MG63 (cell line): Measurements from ENCODE around the gene NTN1. TPM values are rescaled to one million over a fixed set of nuclear protein-coding genes. Genes with fewer than 3 reads are reported as not detected.

Source experiments
- DNase-seq: peaks from one replicate; pipeline ENCODE4 v3.0.0-alpha.2; 2020
- H3K27me3 ChIP-seq: fragments of 250-450 bp; sonication (Bioruptor Pico); 2 replicates; pipeline ENCODE4 v1.5.1; 2020; ENCODE audit warnings: mild to moderate bottlenecking, moderate library complexity
- H3K36me3 ChIP-seq: fragments of 250-450 bp; sonication (Bioruptor Pico); 2 replicates; pipeline ENCODE4 v1.5.1; 2020; ENCODE audit warnings: mild to moderate bottlenecking, moderate library complexity
- H3K4me3 ChIP-seq: fragments of 250-450 bp; sonication (Bioruptor Pico); 2 replicates; pipeline ENCODE4 v1.5.1; 2020; ENCODE audit warnings: mild to moderate bottlenecking, moderate library complexity
- H3K9me3 ChIP-seq: fragments of 250-450 bp; sonication (Bioruptor Pico); 2 replicates; pipeline ENCODE4 v1.5.1; 2020; ENCODE audit warnings: mild to moderate bottlenecking, moderate library complexity
- total RNA-seq: library from RNA; depleted of rRNA; stranded (reverse); fragments of >200 nt; shearing (Covaris generic); gene quantifications from 2 replicates; pipeline ENCODE4 v1.2.3, GENCODE V29; 2014; ENCODE audit warnings: low replicate concordance

NTN1 gene
- total RNA-seq, 1 experiment from 2014 or later: 0.79 TPM

DNA sequence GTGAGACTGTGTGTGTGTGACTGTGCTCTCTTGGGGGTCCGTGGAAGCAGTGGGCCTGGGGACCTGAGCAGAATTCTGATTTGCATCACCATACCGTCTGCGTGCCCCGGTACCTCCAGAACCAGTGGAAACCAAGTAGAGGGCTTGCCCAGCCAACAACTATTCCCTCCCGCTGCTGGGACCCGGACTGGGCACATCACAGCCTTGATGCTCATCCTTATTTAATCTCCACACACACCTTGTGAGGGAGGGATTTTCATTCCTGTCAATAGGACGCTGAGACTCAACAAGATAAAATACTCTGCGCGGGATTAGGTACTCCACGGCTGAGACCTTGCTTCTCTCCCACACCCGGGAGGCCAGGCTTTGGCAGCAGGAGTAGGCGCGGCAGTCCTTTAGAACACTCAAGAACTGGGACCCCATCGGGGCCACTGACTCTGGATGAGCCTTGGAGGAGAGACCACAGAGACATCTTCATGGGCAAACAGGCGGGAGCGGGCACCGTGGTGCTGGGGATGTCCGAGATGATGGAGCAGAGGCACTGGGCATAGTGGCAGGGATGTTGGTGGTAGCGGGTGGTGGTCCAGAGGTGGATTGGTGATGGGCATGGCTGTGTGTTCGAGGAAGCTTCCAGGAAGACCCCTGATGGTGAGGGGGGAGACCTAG lies 208.0 kb downstream of the NTN1 start:
- Histone ChIP-seq H3K4me3 (no peak overlapping the region), H3K36me3 (no peaks in the 10 kb centered on the region; the same call in 1 of the 2 replicates), H3K27me3 (no peaks in the 10 kb centered on the region), H3K9me3 (no peaks in the 10 kb centered on the region)
- no peak for DNase-seq

DNA sequence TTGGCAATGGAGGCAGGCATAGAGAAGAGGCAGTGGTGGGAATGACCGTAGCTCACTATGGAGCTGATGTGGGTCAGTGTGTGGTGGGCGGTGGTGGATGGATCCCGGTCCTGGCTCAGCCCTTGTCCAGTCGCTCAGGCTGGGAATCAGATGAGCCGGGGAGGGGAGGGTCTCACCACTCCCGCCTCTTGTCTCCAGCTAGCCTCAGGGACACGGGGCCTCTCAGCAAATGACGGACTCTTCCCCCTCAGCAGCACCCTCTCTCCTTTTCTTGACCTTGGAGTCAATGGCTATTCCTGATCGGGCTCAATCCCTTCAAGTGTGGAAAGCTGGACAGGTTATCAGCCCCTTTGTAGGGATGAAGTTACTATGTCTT lies 208.5 kb downstream of the NTN1 start:
- Histone ChIP-seq H3K9me3 (no peaks in the 10 kb centered on the region), H3K4me3 (no peak overlapping the region), H3K27me3 (no peaks in the 10 kb centered on the region), H3K36me3 (no peaks in the 10 kb centered on the region; the same call in 1 of the 2 replicates)
- no peak for DNase-seq

DNA sequence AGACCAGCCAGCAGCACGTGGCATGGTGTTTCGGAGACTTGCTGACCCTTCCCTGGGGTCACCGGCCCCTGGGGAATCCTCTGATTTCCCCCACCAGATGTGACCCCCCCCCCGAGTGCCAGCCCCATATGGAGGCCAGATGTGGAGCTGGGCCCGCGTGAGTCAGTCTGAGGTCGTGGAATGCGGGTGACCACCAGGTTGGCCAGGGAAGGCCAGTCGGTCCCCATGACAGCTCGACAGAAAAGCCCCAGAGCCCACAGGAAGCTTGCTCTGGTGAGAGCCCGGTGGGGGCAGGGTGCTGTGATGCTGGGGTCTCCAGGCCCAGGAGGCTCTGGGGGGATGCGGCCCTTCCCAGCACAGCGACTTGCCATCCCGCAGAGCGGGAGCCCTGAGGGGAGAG lies 209.0 kb downstream of the NTN1 start:
- Histone ChIP-seq H3K9me3 (no peaks in the 10 kb centered on the region; the same call in 1 of the 2 replicates), H3K36me3 (no peaks in the 10 kb centered on the region; the same call in 1 of the 2 replicates), H3K27me3 (no peaks in the 10 kb centered on the region), H3K4me3 (no peak overlapping the region)
- peak; percentile 54 for DNase-seq

DNA sequence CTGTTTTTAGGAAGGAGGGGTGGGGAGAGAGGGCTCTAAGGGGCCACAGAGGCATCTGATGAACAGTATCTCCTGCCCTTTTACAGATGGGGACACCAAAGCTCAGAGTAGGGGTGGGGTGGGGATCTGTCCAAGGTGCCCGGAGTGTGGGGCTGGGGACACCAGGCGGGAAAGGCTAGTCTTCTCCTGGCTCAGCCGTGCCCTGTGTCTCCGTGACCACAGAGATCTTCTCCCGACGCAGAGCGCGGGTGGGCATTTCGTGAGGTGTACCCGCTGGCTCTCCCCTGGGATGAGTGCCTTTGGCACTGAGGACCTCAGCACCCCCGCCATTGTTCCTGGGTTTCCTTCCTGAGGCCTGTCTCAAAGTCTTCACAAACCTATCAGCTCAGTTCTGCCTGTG lies 209.6 kb downstream of the NTN1 start:
- H3K4me3 ChIP-seq: no peak overlapping the region
- no peak for DNase-seq

DNA sequence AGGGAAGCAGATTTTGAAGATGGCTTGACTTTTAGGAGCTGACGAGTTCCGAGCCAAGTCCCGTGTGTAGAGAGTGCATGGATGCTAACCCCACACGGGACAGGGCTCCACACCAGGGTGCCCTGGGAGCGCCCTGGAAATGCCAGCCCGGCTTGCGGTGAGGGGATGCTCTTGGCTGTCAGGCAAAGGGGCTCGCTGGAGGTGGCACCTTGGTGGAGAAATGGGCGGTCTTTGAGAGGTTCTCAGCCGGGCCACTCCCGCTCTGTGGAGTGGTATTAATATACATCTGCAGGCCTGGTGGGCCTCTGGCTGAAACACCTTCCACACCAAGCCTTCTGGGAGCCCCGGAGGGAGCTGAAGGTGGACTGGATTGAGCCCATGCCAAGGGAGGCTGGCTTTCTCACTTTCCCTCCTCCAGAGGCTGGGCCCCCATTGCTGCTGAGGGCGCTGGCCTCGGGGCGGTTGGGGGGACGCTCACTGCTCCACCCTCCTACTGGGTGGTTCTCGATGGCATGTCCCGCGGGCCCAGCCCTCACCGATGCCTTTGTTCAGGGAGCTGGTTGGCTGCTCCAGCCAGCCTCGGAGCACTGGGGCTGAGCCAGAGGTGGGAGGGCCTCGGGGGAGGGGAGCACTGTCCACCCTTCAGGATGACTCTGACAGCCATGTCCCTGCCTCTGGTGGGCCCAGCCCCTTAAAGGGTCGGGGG lies 210.3 kb downstream of the NTN1 start:
- Histone ChIP-seq H3K4me3 (no peak overlapping the region), H3K36me3 (no peaks in the 10 kb centered on the region; the same call in 1 of the 2 replicates), H3K9me3 (no peaks in the 10 kb centered on the region; the same call in 1 of the 2 replicates), H3K27me3 (no peaks in the 10 kb centered on the region)
- DNase-seq: no peak

More for the DNA sequence above, 209.6 kb downstream of the NTN1 start:
- H3K27me3 ChIP-seq: no peaks in the 10 kb centered on the region
- no peaks in the 10 kb centered on the region; the same call in 1 of the 2 replicates for H3K36me3 ChIP-seq
- no peaks in the 10 kb centered on the region; the same call in 1 of the 2 replicates for H3K9me3 ChIP-seq

DNA sequence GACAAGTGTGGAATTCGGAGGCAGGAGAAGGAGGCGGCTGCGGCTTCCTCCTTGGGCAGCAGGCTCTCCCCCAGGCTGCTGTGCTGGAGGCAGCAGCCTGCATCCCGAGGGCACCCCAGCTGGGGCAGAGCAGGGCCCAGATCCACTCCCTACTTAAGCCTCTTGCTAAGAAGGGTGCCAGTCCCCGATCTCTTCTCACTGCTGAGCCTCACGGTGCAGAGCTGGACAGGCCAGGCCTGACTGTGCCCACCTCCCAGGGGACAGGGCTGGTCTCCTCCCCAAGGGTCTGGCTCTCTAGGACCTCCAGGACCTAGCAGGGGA lies 210.8 kb downstream of the NTN1 start:
- DNase-seq: no peak
- Histone ChIP-seq H3K36me3 (no peaks in the 10 kb centered on the region; the same call in 1 of the 2 replicates), H3K27me3 (no peaks in the 10 kb centered on the region), H3K4me3 (no peak overlapping the region), H3K9me3 (no peaks in the 10 kb centered on the region; the same call in 1 of the 2 replicates)

DNA sequence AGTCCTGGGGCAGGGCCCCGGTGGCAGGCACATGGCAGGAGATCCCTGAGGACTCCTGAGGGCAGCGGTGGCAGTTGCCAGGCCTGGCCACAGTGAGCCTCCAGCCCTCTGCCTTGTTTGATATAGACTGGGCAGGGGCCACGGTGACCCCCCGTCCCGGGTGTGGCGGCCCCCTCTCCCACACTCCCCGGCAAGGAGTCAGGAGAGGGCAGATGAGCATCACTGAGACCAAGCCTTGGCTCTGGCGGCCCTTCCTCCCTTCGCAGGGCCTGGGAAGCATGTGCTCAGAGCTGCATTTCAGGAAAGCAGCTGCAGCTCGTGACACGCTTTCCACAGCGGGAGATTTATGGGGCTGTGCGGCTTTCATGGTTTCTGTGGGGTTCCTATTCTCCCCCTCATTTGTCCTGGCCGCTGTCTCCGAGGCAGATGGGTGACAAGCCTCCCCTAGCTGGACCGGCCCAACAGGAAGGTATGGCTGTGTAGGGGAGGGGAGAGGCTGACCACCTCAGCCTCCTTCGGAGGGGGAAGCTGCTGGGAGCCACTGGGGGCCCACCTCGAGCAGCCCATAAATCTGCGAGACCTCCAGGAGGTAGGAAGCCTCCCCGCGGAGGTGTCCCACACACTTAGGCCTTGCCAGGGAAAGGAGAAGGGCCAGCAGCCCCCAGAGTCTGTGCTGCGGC lies 211.4 kb downstream of the NTN1 start:
- H3K9me3 ChIP-seq: no peaks in the 10 kb centered on the region; the same call in 1 of the 2 replicates
- no peaks in the 10 kb centered on the region; the same call in 1 of the 2 replicates for H3K36me3 ChIP-seq
- no peaks in the 10 kb centered on the region for H3K27me3 ChIP-seq
- H3K4me3 ChIP-seq: no peak overlapping the region
- no peak for DNase-seq

DNA sequence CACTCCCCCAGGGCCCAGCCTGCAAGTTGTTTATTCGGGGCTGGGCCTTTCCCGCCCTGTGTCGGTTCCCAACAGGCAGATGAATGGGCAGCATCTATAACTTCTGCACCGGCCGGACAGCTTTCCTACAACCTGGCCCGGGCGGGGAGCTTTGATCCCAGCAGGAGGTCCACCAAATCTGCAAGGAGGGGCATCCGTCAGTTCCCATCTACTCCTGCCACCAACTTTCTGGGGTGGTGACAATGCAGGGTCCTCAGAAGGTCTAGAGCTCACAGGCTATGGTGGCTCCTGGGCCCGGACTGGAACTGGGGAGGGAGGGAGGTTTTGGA lies 211.9 kb downstream of the NTN1 start:
- DNase-seq: no peak
- no peaks in the 10 kb centered on the region; the same call in 1 of the 2 replicates for H3K9me3 ChIP-seq
- no peaks in the 10 kb centered on the region for H3K36me3 ChIP-seq
- no peak overlapping the region for H3K4me3 ChIP-seq
- H3K27me3 ChIP-seq: no peaks in the 10 kb centered on the region

DNA sequence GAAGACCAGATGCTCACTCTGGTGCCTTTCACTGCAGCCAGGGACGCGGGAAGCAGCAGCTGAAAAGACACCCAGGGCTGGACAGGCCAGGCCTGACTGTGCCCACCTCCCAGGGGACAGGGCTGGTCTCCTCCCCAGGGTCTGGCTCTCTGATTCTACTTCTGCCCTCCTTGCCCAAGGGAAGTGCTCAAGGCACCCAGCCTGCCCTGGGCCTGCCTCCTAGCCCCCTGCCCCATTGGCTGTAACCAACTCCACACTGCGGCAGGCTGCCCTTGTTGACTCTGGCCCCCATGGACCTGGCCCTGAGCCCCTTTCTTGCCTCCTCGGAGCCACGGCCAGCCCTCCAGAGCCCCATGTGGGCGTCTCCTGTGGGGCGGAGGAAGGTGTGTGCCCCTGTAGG lies 212.5 kb downstream of the NTN1 start:
- DNase-seq: no peak
- no peaks in the 10 kb centered on the region for H3K36me3 ChIP-seq
- H3K4me3 ChIP-seq: no peak overlapping the region
- H3K27me3 ChIP-seq: no peaks in the 10 kb centered on the region
- H3K9me3 ChIP-seq: no peaks in the 10 kb centered on the region; the same call in 1 of the 2 replicates

DNA sequence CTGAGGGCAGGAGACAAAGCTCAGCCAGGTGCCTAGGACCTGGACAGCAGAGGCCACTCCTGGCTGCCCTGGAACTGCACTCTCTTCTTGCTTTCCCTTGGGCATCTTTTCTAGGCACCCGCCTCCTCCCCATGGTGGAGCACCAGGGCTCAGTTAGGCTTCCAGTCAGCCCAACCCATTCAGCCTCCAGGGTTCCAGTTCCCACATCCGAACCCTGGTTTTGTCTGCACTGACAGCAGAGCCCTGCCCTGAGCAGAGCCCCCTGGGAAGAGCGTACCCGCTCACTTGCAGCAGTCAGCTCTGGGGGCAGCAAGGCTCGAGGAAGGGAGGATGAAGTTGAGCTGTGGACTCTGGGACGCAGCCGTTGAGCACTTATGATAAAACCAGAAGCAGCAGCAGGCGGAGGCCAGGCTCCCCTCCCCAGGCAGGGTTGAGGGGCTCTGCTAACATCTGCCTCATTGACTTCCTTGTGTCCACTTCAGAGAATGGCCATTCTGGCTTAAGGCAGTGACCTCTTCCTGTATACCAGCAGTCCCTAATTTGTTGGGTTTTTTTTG lies 213.2 kb downstream of the NTN1 start:
- H3K27me3 ChIP-seq: no peaks in the 10 kb centered on the region
- H3K9me3 ChIP-seq: no peaks in the 10 kb centered on the region; the same call in 1 of the 2 replicates
- no peaks in the 10 kb centered on the region for H3K36me3 ChIP-seq
- DNase-seq: no peak
- H3K4me3 ChIP-seq: no peak overlapping the region

DNA sequence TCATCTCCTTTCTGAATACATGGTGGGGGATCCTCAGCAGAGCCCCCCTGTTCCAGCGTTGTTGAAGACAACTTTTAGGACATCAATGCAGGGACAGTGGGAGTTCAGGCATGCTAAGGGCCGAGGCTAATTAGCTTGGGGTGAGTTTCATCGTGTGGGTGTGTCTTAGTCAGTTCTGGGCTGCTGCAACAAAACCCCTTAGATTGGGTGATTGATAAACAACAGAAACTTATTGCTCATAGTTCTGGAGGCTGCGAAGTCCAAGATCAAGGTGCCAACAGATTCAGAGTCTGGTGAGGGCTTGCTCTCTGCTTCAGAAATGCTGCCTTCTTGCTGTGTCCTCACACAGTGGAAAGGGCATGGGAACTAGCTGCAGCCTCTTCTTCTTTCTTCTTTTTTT lies 214.0 kb downstream of the NTN1 start:
- Histone ChIP-seq H3K4me3 (no peak overlapping the region), H3K27me3 (no peaks in the 10 kb centered on the region), H3K9me3 (no peaks in the 10 kb centered on the region; the same call in 1 of the 2 replicates), H3K36me3 (no peaks in the 10 kb centered on the region)
- DNase-seq: no peak

DNA sequence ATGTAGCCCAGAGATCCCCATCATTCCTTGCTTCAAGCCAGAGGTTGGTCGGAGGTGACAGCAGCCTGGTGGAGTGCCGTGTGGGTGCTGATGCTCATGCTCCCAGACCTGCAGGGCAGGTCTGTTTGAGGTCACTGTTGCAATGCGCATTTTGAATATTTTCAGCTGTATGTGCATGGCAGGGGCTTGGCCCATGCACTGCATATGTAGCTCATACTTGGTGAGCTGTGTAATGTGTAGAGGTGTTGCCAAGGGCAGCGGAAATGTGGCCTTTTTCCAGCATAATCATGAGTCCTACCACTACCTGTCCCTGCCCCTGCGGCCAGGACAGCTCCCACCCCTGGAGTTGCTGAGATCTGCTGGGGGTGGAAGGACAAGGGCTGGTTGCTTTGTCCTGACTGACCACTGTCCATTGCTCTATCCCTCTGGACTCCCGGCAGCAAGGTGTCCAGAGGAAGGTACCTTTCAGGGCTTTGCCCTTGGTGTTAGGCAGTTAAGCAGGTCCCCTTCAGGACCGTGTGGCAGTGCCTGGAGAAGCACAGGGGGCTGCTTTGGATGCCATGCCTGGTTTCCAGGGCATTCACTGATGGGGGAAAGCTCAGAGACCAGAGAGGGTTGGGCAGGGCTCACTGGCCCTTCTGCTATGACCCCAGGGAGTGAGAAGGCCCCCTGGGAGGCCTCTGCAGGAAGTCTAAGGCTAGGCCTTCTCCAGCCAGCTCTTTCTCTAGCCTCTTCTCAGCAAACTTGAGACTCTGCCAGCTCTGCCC lies 215.2 kb downstream of the NTN1 start:
- Histone ChIP-seq H3K4me3 (no peak overlapping the region), H3K9me3 (no peaks in the 10 kb centered on the region; the same call in 1 of the 2 replicates), H3K27me3 (no peaks in the 10 kb centered on the region), H3K36me3 (no peaks in the 10 kb centered on the region)
- DNase-seq: peak; percentile 33

DNA sequence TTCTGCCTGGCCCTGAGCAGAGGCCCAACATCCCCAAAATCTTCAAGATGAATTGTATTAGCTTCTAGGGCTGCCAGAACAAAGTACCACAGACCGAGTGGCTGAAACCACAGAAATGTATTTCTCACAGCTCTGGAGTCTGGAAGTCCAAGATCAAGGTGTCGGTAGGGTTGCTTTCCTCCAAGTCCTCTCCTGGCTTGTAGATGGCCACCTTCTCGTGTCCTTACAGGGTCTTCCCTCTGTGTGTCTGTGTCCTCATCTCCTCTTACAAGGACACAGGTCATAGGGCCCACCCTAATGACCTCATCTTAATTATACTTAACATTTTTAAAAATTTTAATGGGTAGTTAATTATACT lies 215.7 kb downstream of the NTN1 start:
- no peak for DNase-seq
- Histone ChIP-seq H3K4me3 (no peak overlapping the region), H3K27me3 (no peaks in the 10 kb centered on the region), H3K36me3 (no peaks in the 10 kb centered on the region), H3K9me3 (no peaks in the 10 kb centered on the region; the same call in 1 of the 2 replicates)

DNA sequence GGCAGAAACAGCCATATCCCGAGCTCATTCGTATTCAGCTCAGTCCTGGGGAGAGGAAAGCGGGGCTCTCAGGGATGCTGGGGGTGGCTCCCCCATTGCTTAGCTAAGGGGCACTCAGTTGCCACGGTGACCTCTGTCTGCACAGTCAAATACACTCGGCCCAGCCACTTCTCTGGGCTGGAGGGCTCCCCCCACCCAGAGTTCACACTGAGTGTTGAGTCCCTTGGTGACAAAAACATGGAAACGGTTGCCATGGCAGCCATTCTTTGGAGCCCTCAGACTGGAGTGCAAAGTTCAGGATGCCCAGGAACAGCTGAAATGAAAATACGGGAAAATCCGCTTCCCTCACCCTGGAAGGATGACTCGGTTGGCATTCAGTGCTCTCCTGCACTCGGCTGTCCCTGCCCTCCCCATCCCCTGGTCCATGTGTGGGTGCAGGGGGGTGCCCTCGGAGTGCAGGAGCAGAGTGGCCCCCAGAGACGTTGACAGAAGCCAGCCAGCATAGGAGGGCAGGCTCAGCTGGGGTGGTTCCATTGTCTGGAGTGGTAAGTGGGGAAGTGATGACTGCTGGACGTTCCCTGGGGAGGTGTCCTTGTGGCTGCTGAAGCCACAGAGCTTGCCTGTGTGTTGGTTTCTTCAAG lies 216.5 kb downstream of the NTN1 start:
- no peaks in the 10 kb centered on the region for H3K27me3 ChIP-seq
- H3K9me3 ChIP-seq: no peaks in the 10 kb centered on the region; the same call in 1 of the 2 replicates
- H3K4me3 ChIP-seq: no peak overlapping the region
- no peaks in the 10 kb centered on the region for H3K36me3 ChIP-seq
- no peak for DNase-seq

DNA sequence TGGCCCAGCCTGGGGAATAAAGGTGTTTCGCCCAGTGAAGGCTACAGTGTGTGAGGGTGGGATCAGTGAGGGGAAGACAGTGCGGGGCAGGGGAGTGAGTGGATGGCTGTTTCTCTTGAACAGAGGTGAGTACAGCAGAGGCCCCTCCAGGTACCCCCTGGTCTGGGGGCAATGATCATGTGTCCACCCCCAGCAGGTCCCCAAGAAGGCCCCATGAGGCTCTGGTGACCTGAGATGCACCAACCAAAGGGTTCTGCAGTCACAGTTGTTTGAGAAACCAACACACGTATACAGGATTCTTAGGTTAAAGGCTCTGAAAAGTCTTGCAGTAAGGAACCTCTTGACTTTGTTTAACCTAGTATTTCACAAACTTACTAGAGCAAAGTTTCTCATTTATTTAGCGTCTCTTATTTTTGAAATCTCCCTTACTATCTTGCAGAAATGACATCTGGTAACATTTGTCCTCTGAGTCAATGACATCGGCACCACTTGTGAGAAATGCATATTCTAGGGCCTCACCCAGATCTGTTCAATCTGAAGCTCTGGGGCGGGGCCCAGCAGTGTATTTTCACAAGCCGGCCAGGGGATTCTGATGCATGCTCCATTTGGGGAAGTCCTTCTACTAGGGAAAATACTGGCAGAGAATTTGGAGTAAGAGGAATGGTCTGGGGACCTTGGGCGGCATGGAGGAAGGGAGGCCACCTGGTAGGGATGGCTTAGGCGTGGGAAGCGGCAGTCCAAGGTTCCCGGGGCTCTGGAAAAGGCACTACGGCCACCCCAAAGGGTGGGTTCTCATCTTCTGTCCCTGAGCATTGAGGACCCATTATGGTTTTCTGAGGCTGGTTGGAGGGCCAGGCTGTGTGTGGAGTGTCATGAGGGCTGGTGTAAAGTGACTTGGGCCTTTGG lies 217.3 kb downstream of the NTN1 start:
- no peak overlapping the region for H3K4me3 ChIP-seq
- H3K36me3 ChIP-seq: no peaks in the 10 kb centered on the region
- H3K9me3 ChIP-seq: no peaks in the 10 kb centered on the region; the same call in 1 of the 2 replicates
- H3K27me3 ChIP-seq: no peaks in the 10 kb centered on the region
- no peak for DNase-seq
